AG04450 (cell line): Measurements from ENCODE around the gene CACNA1C. TPM values are rescaled to one million over a fixed set of nuclear protein-coding genes. Genes with fewer than 3 reads are reported as not detected.

Experiments used
- CTCF ChIA-PET: fragments of 300-600, 350-600 bp; formaldehyde crosslinking; extraction: SDS; loops from one replicate; lab custom pipeline; 2022; ENCODE audit warnings: antibody characterized with exemption, inconsistent platforms; lab: Charles Lee
- POLR2A ChIA-PET: fragments of 350-600 bp; formaldehyde crosslinking; extraction: SDS; loops from one replicate; lab custom pipeline; 2021; ENCODE audit warnings: antibody characterized with exemption, inconsistent platforms; lab: Yijun Ruan, JAX
- DNase-seq: peaks from one replicate; pipeline ENCODE4 v3.0.0-alpha.2; 2011; ENCODE audit warnings: low read depth, low spot score
- H3K27ac ChIP-seq: one replicate; pipeline ENCODE4 v1.5.1; 2012; ENCODE audit warnings: low read depth, low read length, control low read depth
- H3K27me3 ChIP-seq: one replicate; pipeline ENCODE4 v1.6.0; 2012; ENCODE audit warnings: low read length; ENCODE audit not compliant: control insufficient read depth, insufficient read depth
- H3K4me3 ChIP-seq: 2 replicates; pipeline ENCODE4 v1.5.1; 2011; ENCODE audit warnings: mild to moderate bottlenecking, low read depth, low read length, control low read depth
- H3K9me3 ChIP-seq: 2 replicates; pipeline ENCODE4 v1.5.1; 2012; ENCODE audit warnings: low read length; ENCODE audit not compliant: control insufficient read depth, insufficient read depth
- CTCF ChIP-seq: IDR thresholded peaks from 2 replicates; pipeline ENCODE4 v1.5.1; 2011; ENCODE audit warnings: low read depth, low read length, control low read depth, inconsistent platforms
- polyA plus RNA-seq: library from polyadenylated mRNA; depleted of rRNA; stranded (reverse); fragments of >200 nt; gene quantifications from 2 replicates; pipeline ENCODE4 v1.2.3, GENCODE V29; 2011

The CACNA1C gene
- polyA plus RNA-seq, 1 experiment: 5.9 TPM

- CTCF ChIA-PET: no interaction called here
- H3K27ac ChIP-seq: no peak overlapping the region
- TF ChIP-seq CTCF: no peak
- H3K4me3 ChIP-seq: no peak overlapping the region
- no peaks in the 10 kb centered on the region for H3K27me3 ChIP-seq
- no peak for DNase-seq
- POLR2A ChIA-PET: no interaction called here
- H3K9me3 ChIP-seq: peaks cover 7% of the 10 kb centered on the region
These were observed 585.7 kb downstream of the CACNA1C start for GRCh38 chr12:2638273-2639019.

DNA sequence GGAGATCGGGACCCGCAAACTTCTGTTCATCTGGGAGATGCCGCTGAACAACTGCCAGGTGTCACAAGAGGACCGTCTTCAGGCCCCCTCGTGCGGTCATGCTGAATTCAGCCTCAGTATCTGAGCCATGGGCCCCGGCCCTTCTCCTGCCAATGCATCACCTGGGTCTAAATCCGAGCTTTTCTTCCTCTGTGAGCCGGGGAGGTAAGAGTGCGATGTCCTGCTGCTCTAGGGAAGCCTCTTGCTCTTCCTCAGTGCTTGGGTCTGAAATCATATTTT lies 586.2 kb downstream of the CACNA1C start:
- Histone ChIP-seq H3K9me3 (peaks cover 7% of the 10 kb centered on the region), H3K27me3 (no peaks in the 10 kb centered on the region), H3K4me3 (no peak overlapping the region), H3K27ac (no peak overlapping the region)
- ChIA-PET CTCF (no interaction called here), POLR2A (no interaction called here)
- no peak for TF ChIP-seq CTCF
- DNase-seq: no peak

DNA sequence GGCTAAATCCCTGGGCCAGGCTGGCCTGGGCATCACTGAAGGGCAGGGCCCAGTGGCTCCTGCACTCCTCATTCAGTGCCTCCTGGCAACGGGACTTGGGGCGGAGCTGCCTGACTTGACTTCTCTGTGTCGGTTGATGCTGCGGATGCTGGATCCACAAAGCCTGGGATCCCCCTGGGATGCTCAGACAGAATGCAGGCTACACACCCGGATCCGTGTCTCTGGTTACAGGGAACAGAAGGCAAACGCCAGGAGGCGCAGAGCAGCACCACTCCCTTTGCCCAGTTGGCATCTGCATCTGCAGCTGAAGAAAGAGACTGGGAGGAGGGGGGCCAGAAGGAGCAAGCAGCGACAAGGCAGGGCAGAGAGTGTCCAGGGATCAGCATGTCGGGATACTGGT lies 587.5 kb downstream of the CACNA1C start:
- Histone ChIP-seq H3K4me3 (no peak overlapping the region), H3K27ac (peak overlapping the region; percentile 87), H3K27me3 (no peaks in the 10 kb centered on the region), H3K9me3 (no peaks in the 10 kb centered on the region; the same call in 1 of the 2 replicates)
- no peak for DNase-seq
- ChIA-PET POLR2A (interaction anchor here (0.6 to 1.6 kb wide), 5 partner anchors 9 to 283 kb away, joined by 3 to 7 read pairs (median 4); no protein-coding TSS in a partner anchor), CTCF (interaction anchor here (0.6 kb wide), 1 partner anchor 9 kb away, joined by 3 read pairs; no protein-coding TSS in a partner anchor)
- TF ChIP-seq CTCF: no peak

DNA sequence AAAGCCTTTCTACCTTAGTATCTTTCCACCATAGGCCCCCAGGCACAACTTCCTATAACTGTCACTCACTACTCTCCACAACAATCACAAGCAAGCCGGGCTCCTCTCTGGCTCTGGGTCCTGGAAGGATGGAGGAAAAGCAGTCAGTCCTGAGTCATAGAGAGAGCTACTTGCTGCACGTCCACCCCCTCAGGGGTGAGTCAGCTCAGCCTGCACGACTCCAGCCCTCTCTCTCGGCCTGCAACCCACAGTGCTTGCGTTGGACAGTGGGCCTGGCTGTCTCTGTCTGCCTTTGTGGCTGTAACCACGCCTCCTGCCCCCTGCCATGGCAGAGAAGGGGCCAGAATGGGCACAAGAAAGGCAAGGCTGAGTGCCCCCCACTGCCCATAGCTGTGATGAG lies 587.9 kb downstream of the CACNA1C start:
- DNase-seq: peak; percentile 90
- H3K9me3 ChIP-seq: no peaks in the 10 kb centered on the region; the same call in 1 of the 2 replicates
- POLR2A ChIA-PET: interaction anchor here (0.6 to 1.6 kb wide), 5 partner anchors 9 to 284 kb away, joined by 3 to 7 read pairs (median 4); no protein-coding TSS in a partner anchor
- CTCF ChIA-PET: interaction anchor here (0.6 kb wide), 1 partner anchor 9 kb away, joined by 3 read pairs; no protein-coding TSS in a partner anchor
- no peaks in the 10 kb centered on the region for H3K27me3 ChIP-seq
- H3K4me3 ChIP-seq: no peak overlapping the region
- TF ChIP-seq CTCF: no peak
- peak overlapping the region; percentile 87 for H3K27ac ChIP-seq

GRCh38 chr12:2641207-2641606 lies 588.4 kb downstream of the CACNA1C start:
- CTCF ChIA-PET: no interaction called here
- DNase-seq: no peak
- TF ChIP-seq CTCF: peak; percentile 51
- POLR2A ChIA-PET: interaction anchor here (1.0 to 1.6 kb wide), 4 partner anchors 8 to 25 kb away, joined by 3 to 4 read pairs (median 4); no protein-coding TSS in a partner anchor
- H3K27ac ChIP-seq: peak overlapping the region; percentile 87
- no peaks in the 10 kb centered on the region for H3K27me3 ChIP-seq
- H3K4me3 ChIP-seq: no peak overlapping the region
- no peaks in the 10 kb centered on the region; the same call in 1 of the 2 replicates for H3K9me3 ChIP-seq
